BE2C (cell line): ENCODE measurements around the gene C15orf61.

ENCODE experiments used
- DNase-seq: peaks from one replicate; pipeline ENCODE4 v3.0.0-alpha.2; 2020
- H3K27me3 ChIP-seq: fragments of 250-450 bp; sonication (Bioruptor Pico); 2 replicates; pipeline ENCODE4 v1.5.1; 2020; ENCODE audit warnings: mild to moderate bottlenecking
- H3K36me3 ChIP-seq: fragments of 250-450 bp; sonication (Bioruptor Pico); 2 replicates; pipeline ENCODE4 v1.5.1; 2020; ENCODE audit warnings: mild to moderate bottlenecking
- H3K4me1 ChIP-seq: fragments of 250-450 bp; sonication (Bioruptor Pico); 2 replicates; pipeline ENCODE4 v1.5.1; 2020
- H3K4me3 ChIP-seq: 2 replicates; pipeline ENCODE4 v1.5.1; 2011; ENCODE audit warnings: low read depth, low read length
- H3K9me3 ChIP-seq: fragments of 250-450 bp; sonication (Bioruptor Pico); 2 replicates; pipeline ENCODE4 v1.5.1; 2020
- CTCF ChIP-seq: IDR thresholded peaks from 2 replicates; pipeline ENCODE4 v1.5.1; 2012; ENCODE audit warnings: mild to moderate bottlenecking, low read depth, low read length

Gene C15orf61

GRCh38 chr15:67481680-67482079 is 39.3 kb upstream of the C15orf61 start:
- H3K4me3 ChIP-seq = no peak overlapping the region
- H3K27me3 ChIP-seq = no peaks in the 10 kb centered on the region
- no peak for DNase-seq
- no peaks in the 10 kb centered on the region for H3K36me3 ChIP-seq
- no peak for TF ChIP-seq CTCF
- no peaks in the 10 kb centered on the region for H3K9me3 ChIP-seq
- no peaks in the 10 kb centered on the region for H3K4me1 ChIP-seq

- DNase-seq = no peak
- Histone ChIP-seq H3K27me3 (no peaks in the 10 kb centered on the region), H3K9me3 (no peaks in the 10 kb centered on the region), H3K4me1 (no peaks in the 10 kb centered on the region), H3K4me3 (no peak overlapping the region), H3K36me3 (no peaks in the 10 kb centered on the region)
- TF ChIP-seq CTCF = no peak
These were observed 25.3 kb upstream of the C15orf61 start for GRCh38 chr15:67495585-67495984.

DNA sequence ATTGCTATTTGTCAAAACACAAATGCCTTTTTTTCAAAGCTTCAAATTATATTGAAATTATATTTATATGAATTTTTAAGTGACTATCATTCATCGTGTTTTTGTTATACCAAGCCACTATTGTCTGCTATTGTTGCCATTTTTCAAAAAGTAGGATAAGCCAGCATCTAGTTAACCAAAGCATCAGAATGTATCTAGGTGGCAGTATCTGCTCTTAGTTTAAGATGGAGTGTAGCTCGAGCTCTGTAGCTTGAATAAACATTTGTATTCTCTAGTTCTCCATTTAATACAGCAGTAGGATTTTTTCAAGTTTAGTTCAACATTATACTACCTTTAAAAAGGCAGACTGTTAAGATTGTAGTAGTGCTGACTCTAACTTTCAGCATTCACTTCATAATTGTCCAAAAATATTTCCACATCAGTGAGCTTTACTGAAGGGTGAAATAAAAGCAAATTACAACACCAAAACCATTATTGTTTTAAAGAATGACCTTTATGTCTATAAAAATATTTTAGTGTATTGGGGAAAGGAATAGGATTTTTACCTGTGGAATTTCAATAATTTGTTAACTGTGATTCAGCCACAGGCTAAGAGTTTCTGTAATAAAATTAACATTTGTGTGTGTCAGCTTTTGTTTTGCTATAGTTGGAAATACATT is 19.6 kb upstream of the C15orf61 start:
- Histone ChIP-seq H3K36me3 (no peaks in the 10 kb centered on the region), H3K9me3 (no peaks in the 10 kb centered on the region), H3K4me1 (no peaks in the 10 kb centered on the region), H3K27me3 (no peaks in the 10 kb centered on the region), H3K4me3 (no peak overlapping the region)
- peak; percentile 53 for TF ChIP-seq CTCF
- no peak for DNase-seq

DNA sequence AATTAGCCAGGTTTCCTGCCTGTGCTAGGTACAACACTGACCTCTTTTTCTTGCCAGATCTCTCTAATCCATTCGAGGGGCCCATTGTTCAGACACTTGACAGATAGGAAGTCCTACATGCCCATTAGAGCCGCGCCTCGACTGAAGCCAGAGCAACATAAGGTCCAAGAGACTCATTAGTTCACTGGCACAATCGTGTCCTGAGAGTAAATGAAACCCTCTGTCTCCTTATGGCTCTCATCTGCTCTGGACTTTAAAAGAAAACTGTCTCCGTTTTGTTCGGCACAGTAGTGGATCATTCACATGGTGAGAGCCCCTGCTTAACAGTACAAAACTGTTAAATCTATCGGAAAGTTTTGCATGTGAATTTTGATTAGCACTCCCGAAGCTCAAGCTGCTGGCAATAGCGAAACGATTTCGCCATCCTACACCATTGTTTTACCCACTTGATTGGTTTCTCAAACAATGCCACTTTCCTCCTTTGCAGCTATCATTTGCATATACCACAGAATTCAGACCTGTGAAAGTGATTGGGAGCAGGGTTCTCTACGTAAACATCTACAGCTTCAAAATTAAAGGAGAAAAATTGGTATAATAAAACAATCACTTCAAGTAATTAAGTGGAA is 19.0 kb upstream of the C15orf61 start:
- H3K4me3 ChIP-seq = no peak overlapping the region
- no peak for DNase-seq

GRCh38 chr15:67504056-67504455 is 16.9 kb upstream of the C15orf61 start:
- DNase-seq = no peak
- no peak overlapping the region for H3K4me3 ChIP-seq
- TF ChIP-seq CTCF = no peak
- H3K36me3 ChIP-seq = no peaks in the 10 kb centered on the region; the same call in 1 of the 2 replicates
- no peaks in the 10 kb centered on the region for H3K4me1 ChIP-seq
- H3K9me3 ChIP-seq = no peaks in the 10 kb centered on the region
- no peaks in the 10 kb centered on the region for H3K27me3 ChIP-seq

More for the DNA sequence above, 19.0 kb upstream of the C15orf61 start:
- H3K9me3 ChIP-seq = no peaks in the 10 kb centered on the region
- no peak for TF ChIP-seq CTCF
- no peaks in the 10 kb centered on the region for H3K27me3 ChIP-seq
- H3K4me1 ChIP-seq = no peaks in the 10 kb centered on the region
- H3K36me3 ChIP-seq = no peaks in the 10 kb centered on the region

- TF ChIP-seq CTCF = no peak
- H3K36me3 ChIP-seq = no peaks in the 10 kb centered on the region; the same call in 1 of the 2 replicates
- no peak overlapping the region for H3K4me3 ChIP-seq
- H3K9me3 ChIP-seq = no peaks in the 10 kb centered on the region
- no peaks in the 10 kb centered on the region for H3K27me3 ChIP-seq
- no peak for DNase-seq
- H3K4me1 ChIP-seq = no peaks in the 10 kb centered on the region
These were observed 16.1 kb upstream of the C15orf61 start for GRCh38 chr15:67504796-67505195.
